GM21576 (cell line): ENCODE results near the gene ZBTB7A.
A peak's percentile ranks its signal among the peaks of the same experiment; 100 is the strongest.

Experiments
- ATAC-seq: cut with Tn5 transposase; IDR thresholded peaks from one replicate; pipeline ENCODE4 v1.9.1; 2021; ENCODE audit warnings: mild to moderate bottlenecking, moderate library complexity; ENCODE audit not compliant: unreplicated experiment

ZBTB7A gene

DNA sequence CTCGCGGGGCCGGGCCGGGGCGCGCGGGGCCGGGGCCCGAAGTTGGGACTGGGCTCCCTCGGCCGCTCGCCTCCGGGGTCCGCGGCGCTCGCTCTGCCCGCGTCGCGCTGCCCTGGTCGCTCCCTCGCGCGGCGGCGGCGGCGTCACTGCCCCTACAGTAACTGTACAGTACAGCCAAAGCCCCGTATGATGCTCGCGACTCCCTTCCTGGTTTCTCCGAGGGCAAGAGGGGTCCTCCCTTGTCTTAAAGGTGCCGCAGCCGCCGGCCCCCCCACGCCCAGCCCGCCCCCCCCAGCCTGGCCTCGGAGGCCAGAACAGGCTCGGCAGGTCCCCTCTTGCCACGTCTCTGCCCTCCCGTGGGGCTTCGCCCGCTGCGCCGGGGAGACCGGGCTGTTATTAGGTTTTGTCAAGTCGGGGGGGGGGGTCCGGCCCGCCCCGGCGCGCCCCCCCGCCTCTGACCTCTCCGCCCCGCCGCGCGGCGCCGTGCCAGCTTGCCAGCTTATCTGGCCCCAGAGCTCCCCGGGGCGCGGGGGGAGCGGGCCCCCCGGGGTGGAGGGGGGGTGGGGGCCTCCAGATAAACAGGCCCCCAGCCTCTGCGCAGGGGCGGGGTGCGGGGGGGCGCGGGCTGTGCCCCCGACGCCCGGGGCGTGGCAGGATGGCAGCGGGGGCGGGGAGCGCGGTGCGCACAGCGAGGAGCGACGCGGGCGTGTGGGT, at the start of gene ZBTB7A:
Gene ZBTB7A, minus strand, starts transcription at position 218 of the 714 bp plus-strand sequence. CDS start 11,667 bp downstream, outside the sequence.
- ATAC-seq: no peak

DNA sequence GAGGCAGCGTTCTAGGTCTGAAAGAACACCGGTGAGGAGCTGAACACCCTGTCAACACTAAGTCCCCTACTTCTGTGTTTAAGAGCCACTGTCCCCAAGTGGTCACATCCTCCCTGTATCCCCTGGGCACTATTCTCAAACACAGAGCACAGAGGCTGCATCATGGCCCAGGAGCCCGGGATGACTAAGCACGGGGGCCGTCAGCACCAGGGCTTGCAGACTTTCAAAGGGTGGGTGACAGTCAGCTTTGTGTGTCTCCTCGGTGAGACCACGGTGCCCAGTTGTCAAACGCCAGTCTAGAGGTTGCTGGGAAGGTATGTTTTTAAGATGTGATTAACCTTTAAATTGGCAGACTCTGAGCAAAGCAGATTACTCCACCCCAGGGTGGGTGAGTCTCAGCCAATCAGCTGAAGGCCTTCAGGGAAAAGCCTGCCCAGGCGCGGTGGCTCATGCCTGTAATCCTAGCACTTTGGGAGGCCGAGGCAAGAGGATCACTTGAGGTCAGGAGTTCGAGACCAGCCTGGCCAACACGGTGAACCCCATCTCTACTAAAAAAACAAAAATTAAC, 49.2 kb upstream of the ZBTB7A start:
- ATAC-seq: no peak

GRCh38 chr19:4115050-4115817, 48.5 kb upstream of the ZBTB7A start:
- ATAC-seq: peak; percentile 67

DNA sequence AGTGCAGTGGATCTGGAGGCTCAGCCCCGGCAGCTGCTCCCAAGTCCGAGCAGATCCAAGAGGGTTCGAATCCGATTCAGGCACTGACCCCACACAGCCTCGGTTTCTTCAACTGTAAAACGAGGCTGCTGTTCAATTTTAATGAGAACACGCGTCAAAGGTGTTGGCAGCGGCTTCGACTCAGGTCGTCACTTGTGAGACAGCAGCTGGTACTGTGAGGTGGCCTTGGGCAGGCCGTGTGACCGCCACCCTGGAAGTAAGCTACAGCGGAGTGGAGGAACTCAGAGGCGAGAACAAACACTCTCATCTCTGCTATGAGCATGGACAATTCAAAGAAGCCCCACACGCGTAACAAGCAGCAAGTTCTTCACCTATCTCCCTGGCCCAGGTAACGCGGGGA, 47.5 kb upstream of the ZBTB7A start:
- ATAC-seq: no peak

DNA sequence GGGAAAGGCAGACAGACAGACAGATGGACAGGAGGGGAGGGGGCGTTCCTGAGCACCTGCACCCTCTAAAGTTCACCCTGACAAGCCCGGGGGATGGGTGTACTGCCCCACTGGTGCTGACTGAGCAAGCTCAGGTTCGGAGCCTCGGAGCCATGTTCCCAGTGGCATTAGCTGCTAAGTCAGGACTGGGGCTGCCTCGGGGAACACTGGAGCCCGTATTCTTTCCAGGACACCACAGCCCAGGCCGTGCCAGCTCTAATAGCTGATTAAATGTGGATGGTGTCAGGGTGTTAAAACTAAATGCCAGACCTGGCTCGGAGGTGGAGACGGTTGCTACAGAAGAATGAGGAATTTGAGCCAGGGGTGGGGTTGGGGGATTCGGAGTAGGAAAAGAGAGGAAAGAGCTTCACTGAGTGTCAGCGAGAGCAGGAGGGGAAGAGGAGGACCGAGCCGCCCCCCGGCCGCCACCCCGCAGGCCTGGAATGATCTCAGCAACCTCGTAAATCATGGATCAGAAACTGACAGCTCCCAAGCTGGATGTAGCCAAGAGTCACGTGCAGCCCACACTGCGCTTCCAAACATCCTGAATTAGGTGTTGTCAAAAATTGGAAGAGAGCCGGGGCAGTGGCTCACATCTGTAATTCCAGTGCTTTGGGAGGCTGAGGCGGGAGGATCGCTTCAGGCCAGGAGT, 46.8 kb upstream of the ZBTB7A start:
- no peak for ATAC-seq

- ATAC-seq: no peak
Measured at GRCh38 chr19:4112367-4112766, 45.7 kb upstream of the ZBTB7A start.

- no peak for ATAC-seq
Measured at GRCh38 chr19:4109626-4109945, 42.9 kb upstream of the ZBTB7A start.

DNA sequence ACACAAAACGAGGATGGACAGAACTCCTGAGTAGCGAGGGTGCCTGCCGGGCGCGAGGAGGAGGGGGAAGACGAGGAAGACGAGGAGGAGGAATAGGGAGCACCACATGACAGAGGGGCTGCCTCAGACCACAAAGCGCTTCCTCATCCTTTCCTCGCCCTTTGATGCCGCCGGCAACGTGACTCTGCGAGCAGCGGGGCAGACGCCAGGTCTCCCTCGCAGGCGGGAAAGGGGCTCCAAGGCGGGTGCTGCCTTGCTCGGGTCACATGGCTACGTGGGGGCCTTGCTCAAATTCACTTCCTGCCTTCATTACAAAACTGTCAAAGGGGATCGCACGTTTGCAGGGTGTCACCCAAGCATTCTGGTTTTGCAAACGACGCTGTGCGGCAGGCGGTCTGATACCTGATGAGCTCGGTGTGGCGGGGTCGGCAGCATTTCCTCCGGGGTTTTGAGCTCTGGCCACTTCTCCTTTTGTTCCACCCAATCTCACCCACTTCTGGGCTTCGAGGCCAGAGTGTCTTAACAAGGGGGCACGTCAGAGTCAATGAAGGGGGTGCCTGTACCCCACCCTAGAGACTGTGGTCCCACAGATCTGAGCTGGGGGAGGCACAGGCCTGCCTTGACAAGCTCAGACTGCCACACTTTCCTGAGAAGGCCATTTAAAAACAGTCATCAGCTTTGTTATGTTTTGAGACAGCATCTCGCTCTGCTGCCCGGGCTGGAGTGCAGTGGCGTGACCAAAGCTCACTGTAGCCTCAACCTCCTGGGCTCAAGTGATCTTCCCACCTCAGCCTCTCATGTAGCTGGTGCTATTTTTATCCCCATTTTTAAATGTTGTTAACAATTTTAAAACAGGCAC, 42.3 kb upstream of the ZBTB7A start:
- peak; percentile 58 for ATAC-seq

DNA sequence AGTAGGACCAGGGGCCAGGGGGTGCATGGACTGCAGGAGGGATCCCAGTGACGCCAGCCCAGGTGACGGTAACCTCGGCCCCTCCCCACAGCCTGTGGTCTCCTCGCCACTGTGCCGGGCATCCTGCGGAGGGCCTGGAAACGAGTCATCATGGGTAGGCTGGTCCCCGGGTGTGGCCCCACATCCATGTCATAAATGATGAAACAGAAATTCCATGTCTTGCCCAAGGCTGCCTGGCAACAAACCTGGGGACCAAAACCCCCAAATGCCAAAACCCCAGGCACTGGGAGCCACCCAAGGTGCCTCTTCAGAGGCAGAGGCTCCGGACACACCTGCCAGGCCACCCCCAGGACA, 36.4 kb upstream of the ZBTB7A start:
- ATAC-seq: no peak

DNA sequence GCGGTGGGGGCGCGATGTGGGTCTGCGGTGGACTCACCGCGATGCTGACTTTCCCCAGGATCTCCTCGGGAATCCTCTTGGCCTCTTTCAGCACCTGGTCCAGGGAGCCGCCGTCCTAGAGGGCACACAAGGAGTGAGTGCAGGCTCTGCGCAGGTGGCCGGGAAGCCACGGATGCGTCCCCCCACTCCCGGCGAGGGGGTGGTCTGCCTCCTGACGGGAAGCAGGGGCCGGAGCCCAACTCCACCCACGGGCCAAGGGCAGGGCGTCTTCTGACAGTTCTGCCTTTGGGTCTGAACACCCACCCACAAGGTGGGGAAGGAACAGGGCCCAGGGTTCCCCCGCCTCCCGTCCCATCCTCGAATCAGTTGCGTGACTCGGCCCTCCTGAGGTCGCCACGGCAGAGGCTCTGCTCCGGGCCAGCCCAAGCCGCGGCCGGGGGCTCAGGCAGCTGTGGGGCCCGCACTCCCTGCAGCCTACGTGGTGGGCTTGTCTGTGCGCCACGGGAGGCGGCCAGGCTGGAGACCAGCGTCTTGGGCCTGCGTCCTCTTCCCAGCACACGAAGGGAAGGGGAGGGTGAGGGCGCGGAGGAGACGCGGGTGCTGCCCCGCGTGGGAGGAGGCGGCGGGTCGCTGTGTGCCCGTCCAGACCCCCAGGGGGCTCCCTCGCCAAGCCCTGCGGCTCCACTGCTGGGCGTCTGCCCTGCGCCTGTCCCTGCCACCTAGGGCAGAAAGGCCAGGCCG, 35.8 kb upstream of the ZBTB7A start:
- no peak for ATAC-seq

DNA sequence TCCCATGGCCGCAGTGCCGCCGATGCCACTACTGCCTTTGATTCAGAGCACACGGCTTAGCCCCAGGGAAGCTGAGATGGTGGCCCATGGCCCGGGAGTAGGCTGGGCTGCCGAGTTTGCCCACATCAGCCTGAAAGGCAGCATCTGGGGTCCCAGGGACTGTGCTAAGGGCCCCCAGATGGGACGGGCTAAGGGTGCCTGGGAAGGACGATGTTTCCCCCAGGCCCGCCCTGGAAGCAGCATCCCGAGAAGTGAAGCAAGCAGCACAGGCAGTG, 34.7 kb upstream of the ZBTB7A start:
- no peak for ATAC-seq

DNA sequence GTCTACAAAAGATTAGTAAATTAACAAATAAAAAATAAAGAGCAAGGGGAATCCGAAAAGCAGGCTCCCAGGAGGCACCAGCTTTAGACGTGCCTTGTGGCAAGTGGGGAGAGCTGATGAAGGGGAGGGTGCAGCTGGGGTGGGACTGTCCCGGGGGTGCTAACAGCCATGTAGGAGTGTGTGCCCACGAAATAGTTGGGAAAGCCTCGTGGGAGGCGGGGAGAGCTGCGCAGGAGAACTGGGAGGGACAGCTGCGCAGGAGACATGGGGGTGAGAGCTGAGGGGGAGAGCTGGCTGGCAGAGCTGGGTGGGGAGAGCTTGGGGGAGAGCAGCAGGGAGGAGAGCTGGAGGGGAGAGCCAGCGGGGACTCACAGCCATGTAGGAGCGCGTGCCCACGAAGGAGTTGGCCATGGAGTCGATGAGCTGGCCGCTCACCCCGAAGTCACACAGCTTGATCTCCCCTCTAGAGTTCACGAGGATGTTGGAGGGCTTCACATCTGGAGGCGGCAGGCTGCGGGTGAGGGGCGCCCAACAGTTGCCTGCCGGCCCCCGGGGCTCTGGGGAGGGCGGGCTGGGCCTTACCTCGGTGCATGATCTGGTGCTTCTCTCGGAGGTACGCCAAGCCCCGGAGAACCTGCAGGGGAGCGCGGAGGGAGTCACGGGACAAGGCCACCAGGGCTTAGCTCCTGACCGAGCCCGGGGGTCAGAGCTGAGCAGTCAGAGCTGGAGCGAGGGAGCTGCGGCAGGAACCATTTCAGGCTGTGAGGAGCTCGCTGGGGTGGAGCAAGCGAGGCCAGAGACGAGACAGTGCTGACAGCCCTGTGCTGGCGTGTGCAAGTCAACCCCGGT, 34.2 kb upstream of the ZBTB7A start:
- ATAC-seq: no peak

DNA sequence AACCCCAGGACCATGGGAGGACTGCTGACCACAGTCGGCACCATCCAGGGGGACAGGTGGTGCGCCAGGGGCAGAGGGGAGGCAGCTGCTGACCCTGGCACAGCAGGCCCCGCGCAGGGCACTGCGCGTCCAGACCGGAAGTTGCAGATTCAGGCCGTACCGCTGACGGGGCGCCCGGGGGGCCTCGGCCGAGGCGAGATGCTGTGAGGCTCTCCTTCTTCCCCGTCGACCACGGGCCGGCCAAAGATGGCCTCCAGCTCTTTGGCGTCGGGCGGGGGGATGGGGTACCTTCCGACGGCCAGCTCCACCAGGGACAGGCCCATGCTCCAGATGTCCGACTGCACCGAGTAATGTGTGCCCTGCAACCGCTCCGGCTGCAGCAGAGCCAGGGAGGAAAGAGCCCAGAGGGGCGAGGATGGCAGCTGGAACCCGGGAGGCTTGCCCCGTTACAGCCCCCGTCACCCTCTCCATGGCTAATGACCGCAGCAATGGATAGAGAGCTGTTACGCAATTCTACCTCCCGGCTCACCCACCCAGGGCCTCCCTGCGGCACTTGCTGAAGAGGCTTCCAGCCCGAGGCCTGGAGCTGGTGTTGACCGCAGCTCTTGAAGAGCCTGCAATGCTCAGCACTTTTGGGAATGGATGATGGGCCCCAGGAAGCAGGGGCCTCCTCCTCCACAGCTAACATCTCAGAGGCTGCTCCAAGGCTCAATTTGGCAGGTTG, 32.5 kb upstream of the ZBTB7A start:
- no peak for ATAC-seq

GRCh38 chr19:4098493-4098892, 31.8 kb upstream of the ZBTB7A start:
- no peak for ATAC-seq

DNA sequence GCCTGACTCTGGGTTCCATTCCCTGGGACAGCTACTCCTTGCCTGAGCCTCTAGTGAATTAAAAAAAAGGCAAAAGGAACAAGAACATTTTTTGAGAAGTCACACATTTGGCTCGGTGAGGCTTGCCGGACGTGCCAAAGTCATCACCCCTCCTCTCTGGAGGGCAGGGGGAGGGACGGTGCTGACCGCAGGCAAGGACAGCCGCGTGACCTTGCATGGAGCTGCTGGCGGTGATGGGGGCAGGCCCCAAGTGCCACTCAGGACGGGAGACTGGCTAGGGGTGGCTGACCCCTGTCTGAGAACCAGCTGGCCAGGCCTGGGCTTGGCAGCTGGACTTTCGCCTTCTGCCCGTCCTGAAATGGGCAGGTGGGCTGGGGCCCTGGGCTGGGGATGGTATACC, 30.8 kb upstream of the ZBTB7A start:
- no peak for ATAC-seq

- ATAC-seq: no peak
Measured at GRCh38 chr19:4096049-4096892, 29.6 kb upstream of the ZBTB7A start.

DNA sequence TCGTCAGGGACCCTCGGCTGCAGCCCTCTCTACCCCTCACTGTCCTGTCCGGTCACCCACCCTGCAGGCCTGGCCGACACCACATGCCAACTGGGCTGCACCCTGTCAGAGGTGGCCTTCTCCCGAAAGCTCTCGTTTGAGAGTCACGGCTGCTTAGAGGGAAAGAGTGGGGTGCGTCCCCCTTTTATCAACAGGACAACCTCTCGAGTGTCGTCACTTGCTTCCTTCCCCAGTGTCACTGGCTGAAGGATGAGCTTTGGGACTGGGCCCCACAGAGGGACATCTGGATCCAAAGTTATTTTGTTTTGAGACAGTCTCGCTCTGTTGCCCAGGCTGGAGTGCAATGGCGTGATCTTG, 28.8 kb upstream of the ZBTB7A start:
- no peak for ATAC-seq
